ENCODE results near the gene PRDM2.

Gene PRDM2

DNA sequence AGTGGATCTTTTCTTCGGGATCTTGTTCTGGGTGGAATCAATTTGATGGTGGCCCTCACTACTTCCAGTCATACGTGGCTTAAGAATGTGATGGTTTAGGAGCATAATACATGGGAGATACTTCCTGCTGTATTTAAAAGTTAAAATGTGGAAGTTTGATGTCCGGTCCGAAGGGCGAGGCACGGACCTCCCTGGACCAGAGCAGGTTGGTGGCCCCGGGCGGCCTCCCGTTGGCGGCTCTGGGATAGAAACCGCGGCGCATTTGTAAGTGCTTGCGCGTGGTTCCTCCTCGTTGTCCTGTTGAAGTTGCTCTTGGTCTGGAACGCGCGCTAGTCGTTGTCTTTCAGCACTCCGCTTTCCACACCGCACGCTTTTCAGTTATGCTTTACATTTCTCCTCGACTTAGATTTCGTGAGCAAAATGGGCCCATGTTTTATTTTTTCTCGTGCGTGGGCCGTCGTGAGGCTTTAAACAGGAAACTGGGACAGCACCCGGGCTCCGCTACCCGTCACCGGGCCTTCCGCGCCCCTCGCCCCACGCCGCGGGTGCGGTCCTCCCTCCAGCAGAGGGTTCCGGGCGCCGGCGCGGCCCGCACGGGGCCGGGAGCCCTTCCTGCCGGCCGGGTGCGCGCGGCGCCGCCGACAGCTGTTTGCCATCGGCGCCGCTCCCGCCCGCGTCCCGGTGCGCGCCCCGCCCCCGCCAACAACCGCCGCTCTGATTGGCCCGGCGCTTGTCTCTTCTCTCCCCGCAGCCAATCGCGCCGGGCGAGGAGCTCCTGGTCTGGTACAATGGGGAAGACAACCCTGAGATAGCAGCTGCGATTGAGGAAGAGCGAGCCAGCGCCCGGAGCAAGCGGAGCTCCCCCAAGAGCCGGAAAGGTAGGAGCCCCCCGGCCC is 48.9 kb downstream of the PRDM2 start:
- H3K9ac ChIP-seq (ENCODE audit: low read length) = peak overlapping the region; percentile 73
- peaks cover 8% of the 10 kb centered on the region for H3K4me1 ChIP-seq (ENCODE audit: control insufficient read depth, insufficient read depth, low read length)
- H3K4me3 ChIP-seq (ENCODE audit: low read length) = peak overlapping the region; percentile 83
- no peaks in the 10 kb centered on the region for H3K27me3 ChIP-seq (ENCODE audit: control insufficient read depth, insufficient read depth, low read length)
- H3K36me3 ChIP-seq (ENCODE audit: control insufficient read depth, insufficient read depth, low read length) = no peaks in the 10 kb centered on the region
- H3K9me3 ChIP-seq (ENCODE audit: control insufficient read depth, low read length) = no peaks in the 10 kb centered on the region

DNA sequence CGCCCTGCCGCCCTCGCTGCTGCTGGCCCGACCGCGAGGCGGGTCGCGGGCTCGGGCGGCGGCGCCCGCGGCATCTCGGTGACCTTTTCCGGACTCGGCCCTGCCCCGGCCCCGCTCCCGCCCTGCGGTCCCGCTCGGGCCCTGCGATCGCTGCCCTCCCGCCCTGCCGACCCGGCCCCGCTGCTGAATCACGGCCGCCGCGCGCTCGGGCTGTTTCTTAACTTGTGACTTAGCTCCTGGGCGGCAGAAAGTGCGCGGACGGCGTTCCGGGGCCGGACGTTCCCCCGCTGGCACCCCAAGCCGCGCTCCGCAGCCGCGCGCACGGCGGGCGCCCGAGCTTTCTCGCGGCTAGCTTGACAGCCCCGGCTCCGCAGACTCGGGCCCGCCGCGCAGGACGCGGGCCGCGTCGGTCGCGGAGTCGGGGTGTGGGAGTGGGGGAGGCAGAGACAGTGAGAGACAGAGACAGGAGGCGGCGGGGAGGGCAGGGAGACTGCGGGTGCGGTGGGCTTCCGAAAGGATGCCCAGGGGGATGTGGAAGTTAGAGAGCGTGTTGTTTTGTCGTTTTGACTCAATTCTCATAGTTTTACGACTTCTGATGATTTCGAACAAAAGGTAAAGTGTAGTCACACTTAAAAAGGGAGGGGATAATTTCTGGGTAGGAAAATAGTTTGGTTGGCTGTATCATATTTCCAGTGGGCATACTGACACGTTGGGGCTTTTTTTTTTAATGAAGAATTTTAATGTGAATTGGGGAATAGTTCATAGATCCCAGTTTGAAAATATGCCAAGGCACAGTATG is 49.8 kb downstream of the PRDM2 start:
- Histone ChIP-seq H3K36me3 (ENCODE audit: control insufficient read depth, insufficient read depth, low read length) (no peaks in the 10 kb centered on the region), H3K4me1 (ENCODE audit: control insufficient read depth, insufficient read depth, low read length) (peaks cover 8% of the 10 kb centered on the region), H3K9me3 (ENCODE audit: control insufficient read depth, low read length) (no peaks in the 10 kb centered on the region), H3K4me3 (ENCODE audit: low read length) (peak overlapping the region; percentile 81), H3K27me3 (ENCODE audit: control insufficient read depth, insufficient read depth, low read length) (no peaks in the 10 kb centered on the region), H3K9ac (ENCODE audit: low read length) (peak overlapping the region; percentile 74)

GRCh38 chr1:13751458-13751871 is 51.5 kb downstream of the PRDM2 start:
- no peaks in the 10 kb centered on the region for H3K9me3 ChIP-seq (ENCODE audit: control insufficient read depth, low read length)
- H3K4me1 ChIP-seq (ENCODE audit: control insufficient read depth, insufficient read depth, low read length) = peaks cover 9% of the 10 kb centered on the region
- no peaks in the 10 kb centered on the region for H3K27me3 ChIP-seq (ENCODE audit: control insufficient read depth, insufficient read depth, low read length)
- no peak overlapping the region for H3K4me3 ChIP-seq (ENCODE audit: low read length)
- no peak overlapping the region for H3K9ac ChIP-seq (ENCODE audit: low read length)
- no peaks in the 10 kb centered on the region for H3K36me3 ChIP-seq (ENCODE audit: control insufficient read depth, insufficient read depth, low read length)

- Histone ChIP-seq H3K27me3 (ENCODE audit: control insufficient read depth, insufficient read depth, low read length) (no peaks in the 10 kb centered on the region), H3K9me3 (ENCODE audit: control insufficient read depth, low read length) (no peaks in the 10 kb centered on the region), H3K9ac (ENCODE audit: low read length) (no peak overlapping the region), H3K4me3 (ENCODE audit: low read length) (no peak overlapping the region), H3K4me1 (ENCODE audit: control insufficient read depth, insufficient read depth, low read length) (peaks cover 14% of the 10 kb centered on the region), H3K36me3 (ENCODE audit: control insufficient read depth, insufficient read depth, low read length) (no peaks in the 10 kb centered on the region)
Measured at GRCh38 chr1:13751985-13752384, 52.0 kb downstream of the PRDM2 start.

- H3K27me3 ChIP-seq (ENCODE audit: control insufficient read depth, insufficient read depth, low read length) = no peaks in the 10 kb centered on the region
- no peak overlapping the region for H3K4me3 ChIP-seq (ENCODE audit: low read length)
- peaks cover 15% of the 10 kb centered on the region for H3K4me1 ChIP-seq (ENCODE audit: control insufficient read depth, insufficient read depth, low read length)
- no peaks in the 10 kb centered on the region for H3K36me3 ChIP-seq (ENCODE audit: control insufficient read depth, insufficient read depth, low read length)
- H3K9ac ChIP-seq (ENCODE audit: low read length) = no peak overlapping the region
- H3K9me3 ChIP-seq (ENCODE audit: control insufficient read depth, low read length) = no peaks in the 10 kb centered on the region
Measured at GRCh38 chr1:13752852-13753251, 52.9 kb downstream of the PRDM2 start.

GRCh38 chr1:13753636-13754402 is 53.8 kb downstream of the PRDM2 start:
- H3K9me3 ChIP-seq (ENCODE audit: control insufficient read depth, low read length) = no peaks in the 10 kb centered on the region
- peaks cover 21% of the 10 kb centered on the region for H3K4me1 ChIP-seq (ENCODE audit: control insufficient read depth, insufficient read depth, low read length)
- H3K36me3 ChIP-seq (ENCODE audit: control insufficient read depth, insufficient read depth, low read length) = no peaks in the 10 kb centered on the region
- H3K27me3 ChIP-seq (ENCODE audit: control insufficient read depth, insufficient read depth, low read length) = no peaks in the 10 kb centered on the region
- no peak overlapping the region for H3K4me3 ChIP-seq (ENCODE audit: low read length)
- H3K9ac ChIP-seq (ENCODE audit: low read length) = no peak overlapping the region

DNA sequence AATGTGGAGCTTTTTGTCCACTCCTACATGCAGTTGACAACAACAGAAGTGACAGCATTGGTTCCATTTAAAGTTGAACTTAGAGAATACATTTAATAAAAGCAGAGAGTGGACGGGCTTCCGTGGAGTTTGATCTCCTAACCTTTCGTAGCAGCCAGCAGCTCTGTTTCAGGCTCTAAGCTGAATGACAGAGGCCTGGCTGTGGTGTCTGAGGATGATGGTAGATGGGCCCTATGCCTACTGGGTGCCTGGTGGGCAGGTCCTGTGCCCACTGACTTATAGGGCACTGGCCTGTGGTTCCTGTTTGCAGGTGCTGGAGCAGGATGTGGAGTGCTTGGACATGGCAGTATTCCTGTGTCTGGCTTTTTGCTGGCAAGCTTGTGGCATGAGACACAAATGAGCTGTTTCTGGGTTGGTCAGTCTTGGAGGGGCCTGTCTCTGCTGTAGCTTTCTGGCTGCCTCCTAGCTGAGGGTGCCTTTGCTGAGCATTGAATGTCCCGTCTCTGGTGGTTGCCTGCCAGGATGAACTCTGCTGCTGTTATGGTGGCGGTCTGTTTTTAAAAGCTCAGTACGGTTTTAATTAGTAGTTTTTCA is 54.6 kb downstream of the PRDM2 start:
- Histone ChIP-seq H3K4me1 (ENCODE audit: control insufficient read depth, insufficient read depth, low read length) (peaks cover 29% of the 10 kb centered on the region), H3K4me3 (ENCODE audit: low read length) (no peak overlapping the region), H3K9ac (ENCODE audit: low read length) (no peak overlapping the region)

GRCh38 chr1:13756557-13757315 is 56.7 kb downstream of the PRDM2 start:
- H3K9ac ChIP-seq (ENCODE audit: low read length) = no peak overlapping the region
- H3K4me3 ChIP-seq (ENCODE audit: low read length) = no peak overlapping the region
- H3K9me3 ChIP-seq (ENCODE audit: control insufficient read depth, low read length) = no peaks in the 10 kb centered on the region
- H3K4me1 ChIP-seq (ENCODE audit: control insufficient read depth, insufficient read depth, low read length) = peaks cover 24% of the 10 kb centered on the region
- H3K27me3 ChIP-seq (ENCODE audit: control insufficient read depth, insufficient read depth, low read length) = no peaks in the 10 kb centered on the region
- H3K36me3 ChIP-seq (ENCODE audit: control insufficient read depth, insufficient read depth, low read length) = no peaks in the 10 kb centered on the region

More for the DNA sequence above, 54.6 kb downstream of the PRDM2 start:
- H3K9me3 ChIP-seq (ENCODE audit: control insufficient read depth, low read length) = no peaks in the 10 kb centered on the region
- H3K27me3 ChIP-seq (ENCODE audit: control insufficient read depth, insufficient read depth, low read length) = no peaks in the 10 kb centered on the region
- no peaks in the 10 kb centered on the region for H3K36me3 ChIP-seq (ENCODE audit: control insufficient read depth, insufficient read depth, low read length)

- Histone ChIP-seq H3K36me3 (ENCODE audit: control insufficient read depth, insufficient read depth, low read length) (no peaks in the 10 kb centered on the region), H3K9ac (ENCODE audit: low read length) (no peak overlapping the region), H3K4me1 (ENCODE audit: control insufficient read depth, insufficient read depth, low read length) (peaks cover 22% of the 10 kb centered on the region), H3K27me3 (ENCODE audit: control insufficient read depth, insufficient read depth, low read length) (no peaks in the 10 kb centered on the region), H3K4me3 (ENCODE audit: low read length) (no peak overlapping the region), H3K9me3 (ENCODE audit: control insufficient read depth, low read length) (no peaks in the 10 kb centered on the region)
Measured at GRCh38 chr1:13757693-13758092, 57.7 kb downstream of the PRDM2 start.

DNA sequence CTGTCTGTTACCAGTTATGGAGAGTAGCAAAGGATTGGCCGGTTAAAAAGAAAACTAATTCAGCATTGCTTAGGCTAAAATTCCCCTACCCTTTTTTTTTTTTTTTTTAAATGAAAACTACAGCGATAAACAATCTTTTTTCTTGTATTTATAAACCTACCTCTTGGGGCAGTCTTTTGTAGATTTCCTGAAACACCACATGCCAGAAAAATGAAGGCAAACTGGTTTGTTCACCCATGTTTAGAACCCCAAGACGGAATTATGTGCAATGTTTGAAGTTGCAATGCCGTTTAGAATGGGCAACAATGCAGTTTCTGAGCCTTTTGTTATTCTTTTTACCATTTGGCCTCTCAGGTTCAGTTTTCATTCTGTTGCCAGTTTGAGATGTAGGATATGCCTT is 59.1 kb downstream of the PRDM2 start:
- H3K4me3 ChIP-seq (ENCODE audit: low read length) = no peak overlapping the region
- H3K27me3 ChIP-seq (ENCODE audit: control insufficient read depth, insufficient read depth, low read length) = no peaks in the 10 kb centered on the region
- no peaks in the 10 kb centered on the region for H3K36me3 ChIP-seq (ENCODE audit: control insufficient read depth, insufficient read depth, low read length)
- no peak overlapping the region for H3K9ac ChIP-seq (ENCODE audit: low read length)
- peaks cover 27% of the 10 kb centered on the region for H3K4me1 ChIP-seq (ENCODE audit: control insufficient read depth, insufficient read depth, low read length)
- no peaks in the 10 kb centered on the region for H3K9me3 ChIP-seq (ENCODE audit: control insufficient read depth, low read length)

GRCh38 chr1:13760340-13760739 is 60.4 kb downstream of the PRDM2 start:
- Histone ChIP-seq H3K9ac (ENCODE audit: low read length) (no peak overlapping the region), H3K4me1 (ENCODE audit: control insufficient read depth, insufficient read depth, low read length) (peaks cover 27% of the 10 kb centered on the region), H3K27me3 (ENCODE audit: control insufficient read depth, insufficient read depth, low read length) (no peaks in the 10 kb centered on the region), H3K4me3 (ENCODE audit: low read length) (no peak overlapping the region), H3K9me3 (ENCODE audit: control insufficient read depth, low read length) (no peaks in the 10 kb centered on the region), H3K36me3 (ENCODE audit: control insufficient read depth, insufficient read depth, low read length) (no peaks in the 10 kb centered on the region)

Data from mucosa of stomach (tissue), 1 donor.